ENCODE measurements around the gene CMSS1.
A peak's percentile ranks its signal among the peaks of the same experiment; 100 is the strongest.
"Not testable (repeated sequence)": the region's sequence is repeated elsewhere in the genome, so short reads cannot be mapped to it uniquely, and the experiment has no call there.

The CMSS1 gene

GRCh38 chr3:100083209-100083608, 265.5 kb downstream of the CMSS1 start:
- DNase-seq (ENCODE audit: low spot score), result no peak

- no peak for DNase-seq (ENCODE audit: low spot score)
Observed at GRCh38 chr3:100084100-100084806, 266.6 kb downstream of the CMSS1 start.

GRCh38 chr3:100086401-100086800, 268.7 kb downstream of the CMSS1 start:
- no peak for DNase-seq (ENCODE audit: low spot score)

GRCh38 chr3:100087198-100087597, 269.5 kb downstream of the CMSS1 start:
- DNase-seq (ENCODE audit: low spot score), result no peak

GRCh38 chr3:100088735-100089368, 271.2 kb downstream of the CMSS1 start:
- no peak for DNase-seq (ENCODE audit: low spot score)

- no peak for DNase-seq (ENCODE audit: low spot score)
Observed at GRCh38 chr3:100089812-100090668, 272.4 kb downstream of the CMSS1 start.

- no peak for DNase-seq (ENCODE audit: low spot score)
Observed at GRCh38 chr3:100090669-100091005, 273.0 kb downstream of the CMSS1 start.

DNA sequence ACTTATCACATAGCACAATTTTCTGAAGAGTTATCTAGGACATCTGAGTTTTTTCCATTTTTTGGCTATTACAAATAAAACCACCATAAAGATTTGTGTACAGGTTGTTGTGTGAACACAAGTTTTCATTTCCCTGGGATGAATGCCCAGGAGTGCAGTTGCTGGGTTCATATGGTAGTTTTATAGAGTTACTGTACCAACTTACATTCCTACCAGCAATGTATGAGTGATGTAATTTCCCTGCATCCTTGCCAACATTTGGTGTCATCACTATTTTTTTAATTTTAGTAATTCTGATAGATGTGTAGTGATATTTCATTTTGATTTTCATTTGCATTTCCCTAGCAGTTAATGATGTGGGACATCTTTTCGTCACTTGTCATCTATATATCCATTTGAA, 276.2 kb downstream of the CMSS1 start:
- DNase-seq (ENCODE audit: low spot score), result no peak

DNA sequence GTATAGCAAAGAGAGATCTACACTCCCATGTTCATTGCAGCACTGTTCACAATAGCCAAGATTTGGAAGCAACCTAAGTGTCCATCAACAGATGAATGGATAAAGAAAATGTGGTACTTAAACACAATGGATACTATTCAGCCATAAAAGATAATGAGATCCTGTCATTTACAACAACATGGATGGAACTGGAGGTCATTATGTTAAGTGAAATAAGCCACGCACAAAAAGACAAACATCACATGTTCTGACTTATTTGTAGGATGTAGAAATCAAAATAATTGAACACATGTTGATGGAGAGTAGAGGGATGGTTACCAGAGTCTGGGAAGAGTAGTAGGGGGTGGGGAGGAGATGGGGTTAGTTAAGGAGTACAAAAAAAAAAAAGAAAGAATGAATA, 278.6 kb downstream of the CMSS1 start:
- not testable (repeated sequence) for DNase-seq (ENCODE audit: low spot score)

- no peak for DNase-seq (ENCODE audit: low spot score)
Observed at GRCh38 chr3:100096866-100097265, 279.2 kb downstream of the CMSS1 start.

GRCh38 chr3:100097919-100098783, 280.5 kb downstream of the CMSS1 start:
- no peak for DNase-seq (ENCODE audit: low spot score)

GRCh38 chr3:100098784-100099070, 281.1 kb downstream of the CMSS1 start:
- no peak for DNase-seq (ENCODE audit: low spot score)

DNA sequence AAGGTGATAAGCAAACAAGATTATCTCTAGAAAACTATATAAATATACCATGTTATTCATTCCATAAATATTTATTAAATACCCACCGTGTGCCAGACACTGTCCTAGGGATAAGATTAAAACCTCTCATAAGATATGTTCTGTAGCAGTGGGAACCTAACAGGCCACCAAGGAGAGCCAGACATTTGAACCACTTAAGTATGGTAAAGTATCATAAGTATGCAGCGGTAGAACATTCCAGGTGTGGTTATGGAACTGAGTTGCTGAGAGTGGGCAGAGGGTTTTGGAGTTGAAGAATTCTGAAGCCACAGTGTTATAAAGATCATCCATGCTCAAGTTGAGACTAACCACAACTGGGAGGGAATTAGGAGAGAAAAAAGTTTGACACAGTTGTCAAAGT, 282.0 kb downstream of the CMSS1 start:
- no peak for DNase-seq (ENCODE audit: low spot score)

DNA sequence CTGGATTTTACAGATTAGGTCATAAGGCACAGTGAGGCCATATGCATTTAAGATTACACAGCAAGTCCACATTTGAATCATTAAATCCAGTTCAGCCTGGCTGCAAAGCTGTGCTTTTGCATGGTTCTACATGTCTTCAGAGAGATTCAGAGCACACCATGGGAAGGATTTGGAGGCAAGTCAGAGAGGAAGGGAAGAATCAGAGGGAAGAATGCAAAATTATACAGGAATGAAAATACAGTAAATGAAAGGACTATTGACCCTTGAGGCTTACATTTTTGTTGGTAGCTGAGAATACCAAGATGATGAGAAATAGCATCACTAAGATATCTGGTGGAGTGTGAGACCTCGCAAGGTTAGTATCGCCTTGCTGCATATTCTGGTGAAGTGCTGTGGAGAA, 282.8 kb downstream of the CMSS1 start:
- DNase-seq (ENCODE audit: low spot score), result no peak

- DNase-seq (ENCODE audit: low spot score), result no peak
Observed at GRCh38 chr3:100102757-100103156, 285.1 kb downstream of the CMSS1 start.

DNA sequence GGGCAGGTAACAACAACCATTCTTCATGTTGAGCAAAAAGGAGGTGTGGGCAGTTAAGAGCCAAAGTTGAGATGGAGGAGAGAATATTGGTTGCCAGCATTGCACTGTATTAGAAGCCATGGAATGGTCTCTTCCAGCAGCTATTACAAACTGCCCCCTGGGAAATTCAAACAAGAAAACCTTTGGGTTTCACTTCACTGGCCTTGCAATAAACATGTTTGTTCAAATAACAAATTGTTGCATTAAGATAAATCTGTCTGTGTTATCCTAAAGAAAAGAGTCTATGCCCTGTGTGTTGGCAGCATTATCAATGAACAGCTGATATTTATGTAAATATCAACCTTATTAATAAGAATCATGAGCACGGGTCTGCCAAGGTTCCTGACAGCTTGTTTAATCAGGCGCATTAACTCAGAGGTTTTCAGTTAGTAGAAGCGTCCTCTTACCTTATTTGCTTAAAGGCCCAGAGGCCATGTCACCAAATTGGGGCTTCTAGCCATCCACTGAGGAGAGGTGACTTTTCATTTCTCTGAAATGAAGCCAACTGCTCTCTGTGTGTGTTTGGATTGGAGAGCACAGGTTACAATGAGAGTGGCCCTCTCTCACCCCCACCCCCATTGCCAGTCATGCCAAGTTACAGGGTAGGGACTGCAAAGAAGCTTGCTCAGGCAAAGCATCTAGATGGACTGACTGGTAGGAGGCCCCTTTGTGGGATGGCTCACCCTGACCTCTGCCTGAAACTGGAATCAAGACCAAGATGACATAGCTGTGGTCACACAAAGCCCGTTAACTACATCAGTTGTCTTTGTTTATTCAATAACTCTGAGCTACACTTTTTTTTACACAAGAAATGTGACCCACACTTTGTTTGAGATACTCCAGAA, 286.1 kb downstream of the CMSS1 start:
- no peak for DNase-seq (ENCODE audit: low spot score)

DNA sequence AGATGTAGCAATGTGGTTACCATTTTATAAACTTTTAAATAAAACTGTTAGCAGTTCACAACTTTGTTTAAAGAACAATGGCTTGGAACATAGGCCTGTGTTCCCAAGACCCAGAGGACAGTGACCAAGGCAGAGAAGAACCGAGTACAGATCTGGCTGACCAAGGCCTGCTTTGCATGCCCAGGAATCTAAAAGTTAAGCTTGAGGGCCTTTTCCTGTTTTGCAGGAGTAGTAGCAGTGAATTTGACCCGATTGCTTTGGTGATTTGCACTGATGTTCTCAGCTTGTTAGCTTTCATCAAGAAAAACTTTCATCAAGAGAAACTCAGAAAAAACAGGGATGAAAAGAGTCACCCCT, 286.8 kb downstream of the CMSS1 start:
- DNase-seq (ENCODE audit: low spot score), result no peak

GRCh38 chr3:100104817-100105413, 287.3 kb downstream of the CMSS1 start:
- no peak for DNase-seq (ENCODE audit: low spot score)

DNA sequence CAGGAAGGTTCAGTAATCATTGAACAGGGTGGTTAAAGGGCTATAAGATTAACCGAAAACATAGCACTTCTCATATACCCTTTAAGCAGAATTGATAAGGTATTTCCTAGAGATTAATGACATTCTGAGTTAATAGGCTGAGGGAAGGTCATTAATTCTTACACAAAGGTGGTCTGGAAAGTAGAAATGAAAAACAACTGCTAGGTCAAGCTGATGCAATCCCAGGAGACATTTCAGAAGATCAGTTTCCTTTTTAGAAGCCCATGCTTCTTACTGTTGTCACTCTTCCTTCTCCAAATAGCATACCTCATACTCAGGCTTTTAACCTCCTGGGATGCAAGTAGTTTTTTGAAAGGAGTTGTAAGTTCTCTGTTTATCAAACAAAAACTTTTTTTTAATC, 287.8 kb downstream of the CMSS1 start:
- DNase-seq (ENCODE audit: low spot score), result peak; percentile 19

DNA sequence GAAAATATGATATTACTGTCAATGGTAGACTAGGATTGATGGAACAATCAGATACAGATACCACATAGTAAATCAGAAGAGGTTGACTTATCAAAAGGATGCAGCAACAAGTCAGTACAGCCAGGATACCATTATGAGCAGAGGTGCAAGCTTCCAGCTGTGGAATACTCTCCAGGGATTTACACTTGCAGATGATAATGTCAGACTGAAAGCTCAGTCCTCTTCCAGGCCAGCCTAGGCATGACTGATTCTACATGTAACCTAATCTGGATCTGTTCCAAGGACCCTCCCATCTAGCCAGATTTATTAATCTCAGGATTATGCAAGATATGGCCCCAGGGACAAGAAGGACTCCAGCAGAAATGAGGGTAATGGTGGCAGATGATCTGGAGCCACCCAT, 288.4 kb downstream of the CMSS1 start:
- no peak for DNase-seq (ENCODE audit: low spot score)

DNA sequence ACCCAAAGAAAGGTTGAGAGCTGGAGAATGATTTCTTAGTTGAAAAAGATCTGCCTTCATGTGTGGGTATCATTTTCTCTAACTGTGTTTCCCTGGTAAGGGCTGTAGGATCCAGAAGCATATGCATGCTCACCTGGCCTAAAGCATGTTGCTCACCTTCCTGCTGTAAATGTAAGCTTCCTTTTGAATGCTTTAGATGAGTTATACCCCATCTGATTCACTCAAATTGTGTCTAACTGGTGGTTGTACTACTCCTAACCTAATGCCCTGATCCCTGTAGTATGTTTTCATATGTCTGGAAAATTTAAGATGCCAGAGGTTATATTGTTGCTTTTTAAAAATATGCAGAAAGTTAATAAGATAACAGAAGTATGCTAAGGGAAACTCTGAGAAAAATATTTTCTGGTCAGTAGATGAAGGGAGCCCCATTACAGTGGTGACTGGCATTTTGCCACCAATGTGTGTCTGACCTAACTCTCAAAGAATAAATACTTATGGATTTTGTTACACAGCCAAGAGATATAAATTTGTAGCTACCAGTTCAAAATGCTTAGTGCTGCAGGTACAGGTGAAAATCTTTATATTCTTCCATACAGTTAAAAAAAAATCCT, 289.0 kb downstream of the CMSS1 start:
- DNase-seq (ENCODE audit: low spot score), result no peak

All from LoVo (cell line).